Measurements from ENCODE around the gene PRPF6.
A peak's percentile ranks its signal among the peaks of the same experiment; 100 is the strongest.
"Not testable (repeated sequence)": the region's sequence is repeated elsewhere in the genome, so short reads cannot be mapped to it uniquely, and the experiment has no call there.

PRPF6 gene

DNA sequence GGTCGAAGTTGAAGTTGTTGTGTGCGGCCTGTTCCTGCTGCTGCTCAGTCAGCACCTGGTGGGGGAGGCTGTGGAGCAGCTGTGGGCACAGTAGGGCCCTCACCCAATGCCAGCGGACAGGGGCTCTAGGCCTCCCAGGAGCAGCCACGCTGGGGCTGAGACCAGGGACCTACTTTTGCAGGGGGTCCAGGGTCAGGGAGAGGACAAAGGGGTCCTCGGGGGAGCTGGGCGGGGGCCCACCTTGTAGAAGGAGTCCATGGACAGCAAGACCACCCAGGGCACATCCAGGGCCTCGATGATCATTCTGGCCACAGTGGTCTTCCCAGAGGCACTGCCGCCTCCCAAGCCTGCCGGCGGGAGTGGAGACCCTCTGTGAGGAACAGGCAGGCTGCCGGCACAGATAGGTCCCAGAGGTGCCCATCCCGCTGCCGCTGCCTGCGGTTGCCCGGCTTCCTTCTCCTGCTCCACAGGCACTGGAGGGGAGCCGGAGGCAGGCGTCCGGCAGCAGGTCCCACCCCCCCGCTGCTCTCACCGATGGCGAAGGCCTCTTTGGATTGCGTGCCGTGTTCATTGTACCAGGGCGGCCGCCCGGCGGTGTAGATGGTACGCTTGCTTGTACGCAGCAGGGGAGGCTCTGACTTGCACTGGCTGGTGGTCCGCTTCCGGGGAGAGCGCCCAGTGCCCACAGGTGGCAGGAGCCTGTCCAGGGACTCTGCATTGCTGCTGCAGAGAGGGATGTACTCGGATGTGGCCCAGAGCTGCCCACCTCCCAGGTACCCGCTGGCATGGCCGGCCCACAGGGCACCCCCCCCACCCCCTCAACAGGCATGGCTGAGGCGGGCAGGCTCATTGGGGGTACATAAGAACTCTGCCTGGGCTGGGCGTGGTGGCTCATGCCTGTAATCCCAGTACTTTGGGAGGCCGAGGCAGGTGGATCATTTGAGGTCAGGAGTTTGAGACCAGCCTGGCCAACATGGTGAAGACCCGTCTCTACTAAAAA lies 34.7 kb upstream of the PRPF6 start:
- DNase-seq, result no peak

DNA sequence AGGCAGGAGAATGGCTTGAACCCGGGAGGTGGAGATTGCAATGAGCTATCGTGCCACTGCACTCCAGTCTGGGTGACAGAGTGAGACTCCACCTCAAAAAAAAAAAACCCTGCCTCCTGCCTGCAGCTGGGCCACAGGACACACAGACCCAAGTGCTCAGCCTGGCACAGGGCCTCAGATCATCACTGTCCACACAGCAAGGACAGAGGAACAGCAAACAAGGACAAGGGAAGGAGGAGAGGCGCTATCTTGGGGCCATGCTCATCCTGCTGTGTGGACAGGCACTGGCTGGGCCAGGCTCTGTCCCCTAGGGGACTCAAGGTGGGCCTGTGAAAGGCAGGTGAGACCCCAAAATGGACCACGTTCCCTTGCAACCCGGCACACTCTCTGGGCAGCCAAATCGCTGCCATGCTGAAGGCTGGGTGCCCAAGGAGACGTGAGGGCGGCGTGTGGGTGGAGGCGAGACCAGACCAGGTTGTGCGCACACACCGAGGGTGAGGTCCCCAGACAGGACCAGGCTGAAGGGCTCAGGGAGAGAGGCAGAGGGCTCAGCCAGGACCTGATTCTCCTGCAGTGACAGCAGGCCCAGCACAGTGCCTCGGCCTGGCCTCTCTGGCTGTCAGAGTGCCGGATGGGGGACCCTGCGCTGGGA lies 33.8 kb upstream of the PRPF6 start:
- DNase-seq, result no peak

DNA sequence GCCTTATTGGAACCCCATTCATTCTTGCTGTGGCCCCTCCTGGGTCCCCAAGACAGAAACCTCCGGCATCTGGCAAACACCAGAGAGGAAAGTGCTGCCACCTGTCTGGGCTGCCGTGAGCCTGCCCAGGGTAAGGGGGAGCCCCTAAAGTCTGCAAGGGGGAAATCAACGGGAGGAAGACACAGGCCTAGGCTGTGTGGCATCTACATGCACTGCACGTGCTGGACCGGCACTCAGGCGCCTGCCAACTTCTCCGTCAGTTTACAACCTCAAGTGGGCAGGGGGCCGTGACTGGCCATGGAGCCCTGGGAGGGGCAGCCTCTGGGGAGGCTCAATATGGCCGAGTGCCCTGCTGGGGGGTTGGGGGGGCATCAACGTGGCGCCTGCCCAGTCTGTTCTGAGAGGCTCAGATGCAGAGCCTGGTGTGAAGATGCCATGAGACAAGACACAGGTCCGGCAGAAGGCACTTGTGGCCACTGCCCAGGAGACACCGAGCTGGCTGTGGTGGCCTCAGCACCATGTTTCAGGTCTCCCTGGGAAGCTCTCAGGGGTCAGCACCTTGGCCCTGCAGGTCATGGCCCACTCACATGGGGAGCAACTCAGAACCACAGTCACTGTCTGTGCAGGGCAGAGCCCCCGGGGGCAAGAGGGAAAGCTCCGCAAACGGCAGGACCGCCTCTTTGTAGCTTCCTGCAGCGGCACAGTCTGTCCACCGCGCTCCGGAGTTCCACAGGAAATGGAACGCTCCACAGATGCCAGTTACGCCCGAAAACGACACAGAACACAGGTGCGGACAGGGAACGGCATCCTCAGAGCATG lies 33.1 kb upstream of the PRPF6 start:
- DNase-seq, result no peak

DNA sequence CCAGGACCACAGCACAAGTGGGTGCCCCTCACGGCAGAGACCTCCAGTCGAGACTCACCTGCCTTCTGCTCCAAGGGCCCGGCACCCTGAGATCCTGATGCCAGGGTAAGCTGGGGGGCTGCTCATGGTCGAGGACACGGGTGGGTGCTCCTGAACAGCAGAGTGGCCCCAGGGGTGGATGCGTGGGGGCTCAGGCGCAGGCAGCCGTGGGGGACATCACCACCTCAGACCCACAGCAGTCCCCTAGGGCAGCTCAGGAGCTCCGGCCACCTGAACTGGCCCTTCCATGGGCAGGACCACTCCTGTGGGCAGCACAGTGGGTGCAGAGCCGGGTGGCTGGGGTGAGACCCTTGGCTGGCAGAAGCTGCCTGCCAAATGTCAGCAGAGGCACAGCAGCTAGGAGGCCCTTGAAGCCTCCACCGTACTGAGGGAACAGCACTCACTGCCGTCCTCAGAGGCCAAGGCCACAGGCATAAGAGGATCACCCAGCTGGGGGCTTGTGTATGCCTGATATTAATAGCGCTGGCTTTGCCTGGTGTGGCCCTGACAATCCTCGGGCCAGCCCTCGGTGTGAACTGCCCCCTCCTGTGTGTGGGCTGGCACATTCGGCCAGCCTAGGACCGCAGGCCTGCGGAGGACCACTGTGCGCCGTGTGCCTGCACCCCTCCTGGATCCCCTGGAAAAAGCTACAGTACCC lies 30.1 kb upstream of the PRPF6 start:
- DNase-seq, result no peak

DNA sequence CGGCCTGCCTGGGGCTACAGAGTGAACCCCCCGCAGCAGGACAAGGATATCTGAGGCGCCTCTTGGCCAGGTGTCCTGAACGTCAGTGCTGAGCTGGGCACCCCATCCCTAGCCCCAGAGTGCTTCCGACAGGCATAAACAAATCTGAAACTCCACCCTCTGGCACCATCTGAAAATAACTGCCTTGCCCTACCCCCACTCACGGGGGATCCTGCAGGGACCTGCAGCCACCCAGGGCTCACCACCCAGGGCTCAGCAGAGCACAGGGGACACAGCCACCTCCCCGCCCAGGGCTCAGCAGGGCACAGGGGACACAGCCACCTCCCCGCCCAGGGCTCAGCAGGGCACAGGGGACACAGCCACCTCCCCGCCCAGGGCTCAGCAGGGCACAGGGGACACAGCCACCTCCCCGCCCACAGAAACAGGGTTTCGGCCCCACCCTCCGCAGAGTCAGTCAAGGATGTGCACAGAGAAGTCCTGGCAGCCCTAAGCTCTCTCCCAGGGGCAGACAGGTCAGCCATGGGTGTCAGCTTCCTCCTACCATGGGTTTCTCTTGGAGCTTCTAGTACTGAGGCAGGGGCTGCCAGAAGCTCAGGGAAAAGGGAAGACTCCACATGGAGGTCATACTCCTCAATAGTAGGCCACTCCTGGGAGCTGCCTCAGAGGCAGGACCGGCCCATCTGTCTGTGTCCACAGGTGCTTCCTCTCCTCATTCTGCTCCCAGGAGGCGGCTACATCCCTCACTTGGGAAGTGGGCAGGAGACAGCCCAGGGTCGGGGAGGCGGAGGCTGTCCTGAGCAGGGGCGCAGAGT lies 29.3 kb upstream of the PRPF6 start:
- DNase-seq, result no peak

DNA sequence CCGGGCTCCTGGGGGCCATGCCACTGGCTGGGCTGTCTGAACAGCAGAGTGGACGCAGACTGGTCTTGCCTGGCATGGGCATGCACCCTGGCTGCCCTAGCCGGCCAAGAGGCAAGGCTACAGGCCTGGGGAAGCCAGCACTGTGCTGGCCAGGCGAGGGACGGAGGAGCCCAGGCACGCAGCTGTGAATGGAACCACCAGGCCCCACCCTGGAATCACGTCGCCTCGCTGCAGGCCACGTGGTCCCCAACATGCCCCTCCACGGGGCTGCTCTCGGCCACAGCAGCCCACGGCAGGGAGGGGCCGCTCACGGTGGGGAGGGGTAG lies 28.8 kb upstream of the PRPF6 start:
- DNase-seq, result no peak

DNA sequence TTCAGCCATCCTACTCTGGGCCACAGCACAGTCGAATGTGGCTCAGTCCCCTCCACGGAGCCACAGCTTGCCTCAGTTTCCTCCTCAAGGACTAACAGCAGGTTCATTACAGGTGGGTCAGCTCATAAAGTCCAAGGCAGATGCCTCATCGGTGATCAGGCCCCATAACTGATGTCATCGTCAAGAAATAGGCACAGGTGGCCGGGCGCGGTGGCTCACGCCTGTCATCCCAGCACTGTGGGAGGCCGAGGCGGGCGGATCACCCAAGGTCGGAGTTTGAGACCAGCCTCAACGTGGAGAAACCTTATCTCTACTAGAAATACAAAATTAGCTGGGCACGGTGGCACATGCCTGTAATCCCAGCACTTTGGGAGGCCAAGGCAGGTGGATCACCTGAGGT lies 28.2 kb upstream of the PRPF6 start:
- no peak for DNase-seq

DNA sequence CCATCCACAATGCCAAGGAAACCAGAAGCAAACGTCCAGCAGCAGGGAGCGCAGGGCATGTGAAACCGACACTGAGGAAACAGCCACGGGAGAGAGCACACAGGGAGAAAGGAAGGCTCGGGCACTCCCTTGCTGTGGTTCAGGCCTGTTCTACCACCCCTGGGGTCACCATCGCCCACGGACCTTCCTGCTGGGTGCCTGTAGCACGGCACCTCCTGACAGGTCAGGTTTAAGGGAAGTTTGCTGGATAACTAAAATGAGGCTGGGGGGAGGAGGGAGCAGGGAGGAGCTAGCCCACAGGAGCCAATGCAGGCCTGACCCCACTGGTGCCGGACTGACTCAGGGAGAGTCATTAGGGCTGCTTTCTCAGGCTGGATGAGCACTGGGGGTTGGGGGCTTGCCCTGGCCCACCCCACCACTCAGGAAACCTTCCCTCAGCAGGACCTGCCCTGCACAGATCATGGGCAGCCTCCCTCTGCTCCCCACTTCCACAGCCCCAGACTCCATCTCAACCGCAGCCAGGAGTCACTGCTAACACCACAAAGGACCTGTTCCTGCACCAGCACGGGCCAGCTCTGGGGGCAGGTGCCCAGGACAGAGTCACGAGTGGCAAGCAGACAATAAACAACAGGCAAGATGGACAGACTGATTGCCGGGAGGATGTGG lies 27.0 kb upstream of the PRPF6 start:
- DNase-seq, result no peak

DNA sequence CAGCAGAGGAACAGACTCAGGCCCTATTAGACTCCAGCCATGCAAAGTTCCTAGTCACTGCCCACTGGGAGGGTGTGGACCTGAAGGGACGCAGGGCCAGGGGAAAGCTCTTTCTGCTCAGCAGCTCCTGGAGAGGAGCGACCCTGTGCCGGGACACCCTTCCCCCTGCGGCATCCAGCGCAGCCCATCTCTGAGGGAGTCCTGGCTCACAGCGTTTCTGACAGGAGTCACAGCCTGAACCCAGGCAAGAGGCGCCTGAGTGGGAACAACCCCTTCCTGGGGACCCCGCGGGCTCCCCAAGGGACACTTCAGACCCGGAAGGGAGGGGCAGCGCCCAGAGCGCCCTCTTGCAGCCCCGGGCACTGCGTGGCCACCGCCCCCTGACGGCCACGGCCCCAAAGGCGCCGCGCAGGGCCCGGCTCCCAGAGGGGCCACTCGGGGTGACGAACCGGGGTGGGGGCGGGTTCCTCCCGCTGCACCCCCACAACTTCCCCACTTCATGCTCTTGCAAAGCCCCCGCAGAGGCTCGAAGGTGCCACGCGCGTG lies 25.6 kb upstream of the PRPF6 start:
- peak; percentile 49 for DNase-seq

- DNase-seq, result peak; percentile 94
Observed at GRCh38 chr20:63955827-63956663, 24.9 kb upstream of the PRPF6 start, which contains the start of gene UCKL1. Gene UCKL1 (minus strand): TSS chr20:63956416. CDS start chr20:63956372, 44 bp downstream.

- DNase-seq, result no peak
Observed at GRCh38 chr20:63956664-63957003, 24.3 kb upstream of the PRPF6 start.

DNA sequence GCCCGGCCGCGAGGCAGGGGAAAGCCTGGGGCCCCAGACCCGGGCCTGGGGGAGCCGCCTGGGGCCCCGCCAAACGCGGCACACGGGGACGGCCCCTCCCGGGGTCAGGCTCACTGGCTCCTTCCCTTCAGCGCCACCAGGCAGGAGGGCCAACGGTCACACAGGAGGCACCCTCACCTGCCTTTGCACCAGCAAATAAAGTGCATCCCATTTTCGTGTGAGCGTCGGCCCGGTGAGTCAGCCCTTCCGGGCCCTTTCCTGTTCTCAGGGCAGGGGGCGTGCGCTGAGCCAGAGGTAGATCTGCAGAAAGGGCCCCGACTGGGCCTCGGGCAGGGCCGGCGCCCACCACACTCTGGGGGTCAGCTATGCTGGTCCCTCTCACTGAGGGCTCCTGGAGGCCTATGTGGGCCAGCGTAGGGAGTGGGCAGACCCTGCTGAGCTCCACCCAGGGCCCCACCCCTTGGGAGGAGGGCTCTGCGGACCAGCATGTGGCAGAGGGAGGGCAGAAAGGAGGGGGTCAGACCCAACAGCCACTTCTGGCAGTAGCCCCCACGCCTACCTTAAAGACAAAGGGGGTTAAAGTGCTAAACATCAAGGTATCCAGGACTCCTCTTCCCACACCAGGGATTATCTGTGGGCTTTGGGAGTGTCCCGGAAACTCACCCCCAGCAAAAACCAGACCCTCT lies 23.8 kb upstream of the PRPF6 start:
- peak; percentile 82 for DNase-seq

DNA sequence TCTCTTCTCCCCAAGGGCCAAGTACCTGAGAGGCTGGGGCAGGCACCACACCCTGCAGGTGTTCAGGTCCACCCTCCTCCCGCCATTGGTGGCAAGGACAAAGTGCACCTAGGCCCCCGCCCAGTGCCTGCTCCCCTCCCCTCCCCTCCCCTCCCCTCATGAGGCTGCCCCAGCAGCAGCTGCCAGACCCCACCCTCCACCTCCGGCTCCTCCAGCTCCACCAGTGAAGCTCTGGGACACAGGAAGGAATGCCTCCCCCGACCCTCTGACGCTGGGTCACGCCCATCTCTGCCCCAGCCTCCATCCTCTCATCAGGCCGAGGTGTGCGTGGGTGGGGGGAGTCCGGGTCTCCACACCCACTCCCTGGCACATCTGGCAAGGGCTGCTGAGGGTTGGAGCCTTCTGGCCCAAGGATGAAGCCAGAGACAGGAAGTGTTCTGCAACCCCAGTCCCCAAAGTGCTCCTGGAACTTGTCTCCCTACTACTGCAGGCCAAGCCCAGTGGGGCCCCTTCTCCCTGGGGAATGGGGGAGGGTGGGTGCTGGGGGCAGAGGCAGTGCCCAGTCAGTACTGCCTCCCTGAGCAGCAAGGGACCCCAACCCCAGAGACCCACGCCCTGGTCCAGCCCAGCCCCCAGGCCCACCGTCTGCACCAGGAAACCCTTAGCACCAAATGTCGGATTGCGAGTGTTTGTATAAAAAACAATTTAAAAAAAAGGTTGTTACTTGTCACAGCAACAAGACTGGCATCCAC lies 23.1 kb upstream of the PRPF6 start:
- DNase-seq, result peak; percentile 53

- no peak for DNase-seq
Observed at GRCh38 chr20:63958471-63958870, 22.5 kb upstream of the PRPF6 start.

GRCh38 chr20:63958964-63959698 lies 21.8 kb upstream of the PRPF6 start:
- DNase-seq, result no peak

DNA sequence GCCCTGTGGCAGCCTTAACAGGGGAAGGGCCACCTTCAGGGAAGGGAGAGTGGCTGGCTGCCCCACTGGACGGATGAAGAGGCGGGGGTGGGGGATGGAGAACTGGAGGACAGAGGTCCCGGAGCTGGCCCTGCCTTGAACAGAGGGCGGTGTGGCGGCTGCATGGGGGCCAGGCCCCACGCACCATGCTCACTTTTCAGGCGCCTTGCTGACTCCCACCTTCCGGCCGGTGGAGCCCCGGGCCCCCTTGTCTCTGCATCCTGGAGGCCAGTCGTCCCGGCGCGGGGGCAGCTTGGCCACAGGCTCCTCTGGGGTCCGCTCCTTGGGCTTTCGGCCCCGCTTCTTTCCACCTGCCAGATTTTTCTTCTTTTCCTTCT lies 21.2 kb upstream of the PRPF6 start:
- DNase-seq, result no peak

DNA sequence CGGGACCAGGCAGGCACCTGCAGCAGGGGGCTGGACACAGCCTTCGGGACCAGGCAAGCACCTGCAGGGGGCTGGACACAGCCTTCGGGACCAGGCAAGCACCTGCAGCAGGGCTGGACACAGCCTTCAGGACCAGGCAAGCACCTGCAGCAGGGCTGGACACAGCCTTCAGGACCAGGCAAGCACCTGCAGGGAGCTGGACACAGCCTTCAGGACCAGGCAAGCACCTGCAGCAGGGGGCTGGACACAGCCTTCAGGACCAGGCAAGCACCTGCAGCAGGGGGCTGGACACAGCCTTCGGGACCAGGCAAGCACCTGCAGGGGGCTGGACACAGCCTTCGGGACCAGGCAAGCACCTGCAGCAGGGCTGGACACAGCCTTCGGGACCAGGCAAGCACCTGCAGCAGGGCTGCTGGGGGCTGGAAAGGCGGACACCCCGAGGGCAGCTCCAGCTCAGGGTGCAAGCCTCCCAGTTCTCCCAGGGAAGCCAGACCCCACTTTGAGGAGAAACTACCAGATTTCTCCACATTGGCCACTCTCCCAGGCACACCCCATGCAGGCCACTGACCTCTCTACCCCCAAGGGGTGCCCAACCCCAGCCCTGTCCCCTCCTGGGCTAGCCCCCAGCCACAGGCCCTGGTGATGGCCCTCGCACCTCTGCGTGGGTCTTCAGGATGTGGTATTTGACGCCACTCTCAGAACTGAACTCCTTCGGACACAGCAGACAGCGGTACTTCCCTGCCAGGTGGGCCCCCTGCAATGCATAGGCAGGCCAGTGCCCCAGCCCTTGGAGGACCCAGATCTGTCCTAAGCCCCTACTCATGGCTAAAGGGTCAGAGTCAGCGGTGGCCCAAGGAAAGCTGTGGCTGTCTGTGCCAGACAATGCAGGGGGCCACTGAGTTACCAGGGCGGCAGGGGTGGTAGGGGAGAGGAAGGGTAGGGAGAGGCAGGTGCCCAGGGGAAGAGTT lies 20.0 kb upstream of the PRPF6 start:
- DNase-seq, result not testable (repeated sequence)
